ENCODE measurements around the gene EMSY.

EMSY gene

GRCh38 chr11:76515494-76515893 is 70.7 kb downstream of the EMSY start:
- H3K4me3 ChIP-seq (replicated peaks; ENCODE audit: insufficient read depth, low read length), result no peak overlapping the region
- TF ChIP-seq GABPA (IDR thresholded peaks at IDR 0.05; ENCODE audit: low read depth) (no peak), POLR2AphosphoS5 (IDR thresholded peaks at IDR 0.05; ENCODE audit: low read depth) (no peak), SPI1 (IDR thresholded peaks at IDR 0.05; ENCODE audit: borderline replicate concordance, low read depth) (no peak), REST (IDR thresholded peaks at IDR 0.05; ENCODE audit: insufficient replicate concordance, low read depth) (no peak), CTCF (IDR thresholded peaks at IDR 0.05; ENCODE audit: insufficient read depth, low read length) (no peak)
- H3K27me3 ChIP-seq (ENCODE audit: insufficient read depth, poor library complexity, severe bottlenecking), result no peaks in the 10 kb centered on the region
- no peak overlapping the region for H3K27ac ChIP-seq (replicated peaks)
- no peak for DNase-seq (ENCODE audit: low read depth in 1 of 2, low spot score in 1 of 2)

- DNase-seq (ENCODE audit: low read depth in 1 of 2, low spot score in 1 of 2), result no peak
- TF ChIP-seq GABPA (IDR thresholded peaks at IDR 0.05; ENCODE audit: low read depth) (no peak), SPI1 (IDR thresholded peaks at IDR 0.05; ENCODE audit: borderline replicate concordance, low read depth) (no peak), POLR2AphosphoS5 (IDR thresholded peaks at IDR 0.05; ENCODE audit: low read depth) (no peak), REST (IDR thresholded peaks at IDR 0.05; ENCODE audit: insufficient replicate concordance, low read depth) (no peak), CTCF (IDR thresholded peaks at IDR 0.05; ENCODE audit: insufficient read depth, low read length) (no peak)
- Histone ChIP-seq H3K27me3 (ENCODE audit: insufficient read depth, poor library complexity, severe bottlenecking) (no peaks in the 10 kb centered on the region), H3K4me3 (replicated peaks; ENCODE audit: insufficient read depth, low read length) (no peak overlapping the region), H3K27ac (replicated peaks) (no peak overlapping the region)
These were observed 78.3 kb downstream of the EMSY start for GRCh38 chr11:76523147-76523546.

GRCh38 chr11:76523786-76524436 is 79.1 kb downstream of the EMSY start:
- Histone ChIP-seq H3K4me3 (replicated peaks; ENCODE audit: insufficient read depth, low read length) (no peak overlapping the region), H3K27ac (replicated peaks) (no peak overlapping the region), H3K27me3 (ENCODE audit: insufficient read depth, poor library complexity, severe bottlenecking) (no peaks in the 10 kb centered on the region)
- TF ChIP-seq CTCF (IDR thresholded peaks at IDR 0.05; ENCODE audit: insufficient read depth, low read length), result no peak
- no peak for TF ChIP-seq POLR2AphosphoS5 (IDR thresholded peaks at IDR 0.05; ENCODE audit: low read depth)
- TF ChIP-seq GABPA (IDR thresholded peaks at IDR 0.05; ENCODE audit: low read depth), result no peak
- no peak for TF ChIP-seq SPI1 (IDR thresholded peaks at IDR 0.05; ENCODE audit: borderline replicate concordance, low read depth)
- TF ChIP-seq REST (IDR thresholded peaks at IDR 0.05; ENCODE audit: insufficient replicate concordance, low read depth), result no peak
- DNase-seq (ENCODE audit: low read depth in 1 of 2, low spot score in 1 of 2), result no peak

All from HL-60 (cell line).